OCI-LY1 (cell line): Measurements from ENCODE around the gene MCF2L.

ENCODE experiments used
- H2AFZ ChIP-seq: fragments of 200-600 bp; sonication (generic), shearing (Covaris generic); 2 replicates; pipeline ENCODE4 v1.6.0; 2014; ENCODE audit warnings: antibody characterized with exemption, mild to moderate bottlenecking, low read length
- H3F3A ChIP-seq: fragments of 200-600 bp; sonication (generic), shearing (Covaris generic); 2 replicates; pipeline ENCODE4 v1.6.0; 2014; ENCODE audit warnings: mild to moderate bottlenecking, antibody characterized with exemption, low read length, moderate library complexity; ENCODE audit not compliant: insufficient read depth
- H3K27ac ChIP-seq: fragments of 200-600 bp; sonication (generic); 2 replicates; pipeline ENCODE4 v1.5.1; 2014; ENCODE audit warnings: low read length, mixed run types, mild to moderate bottlenecking, low read depth; ENCODE audit not compliant: poor library complexity, severe bottlenecking
- H3K27me3 ChIP-seq: fragments of 200-600 bp; sonication (generic); 2 replicates; pipeline ENCODE4 v1.6.0; 2014; ENCODE audit warnings: antibody characterized with exemption, mild to moderate bottlenecking, low read length, moderate library complexity; ENCODE audit not compliant: insufficient read depth
- H3K36me3 ChIP-seq: fragments of 200-600 bp; sonication (generic); 2 replicates; pipeline ENCODE4 v1.6.1; 2014; ENCODE audit warnings: mild to moderate bottlenecking, antibody characterized with exemption, low read length, moderate library complexity, mixed read lengths; ENCODE audit not compliant: insufficient read depth
- H3K4me1 ChIP-seq: fragments of 200-600 bp; sonication (generic); 2 replicates; pipeline ENCODE4 v1.5.1; 2014; ENCODE audit warnings: mild to moderate bottlenecking, low read length, moderate library complexity; ENCODE audit not compliant: insufficient read depth, severe bottlenecking
- H3K4me2 ChIP-seq: fragments of 200-600 bp; sonication (generic), shearing (Covaris generic); 2 replicates; pipeline ENCODE4 v1.6.1; 2014; ENCODE audit warnings: low read length
- H3K4me3 ChIP-seq: fragments of 200-600 bp; sonication (generic); 2 replicates; pipeline ENCODE4 v1.5.1; 2014; ENCODE audit warnings: low read length, low read depth, mild to moderate bottlenecking, mixed read lengths; ENCODE audit not compliant: poor library complexity, severe bottlenecking
- H3K79me2 ChIP-seq: fragments of 200-600 bp; shearing (Covaris generic); 2 replicates; pipeline ENCODE4 v1.6.1; 2016; ENCODE audit warnings: mixed run types, low read length, mixed read lengths; ENCODE audit not compliant: insufficient read depth
- H3K9ac ChIP-seq: fragments of 200-600 bp; sonication (generic), shearing (Covaris generic); 2 replicates; pipeline ENCODE4 v1.6.1; 2014; ENCODE audit warnings: mild to moderate bottlenecking, low read length, mixed read lengths
- H3K9me2 ChIP-seq: fragments of 200-600 bp; sonication (generic), shearing (Covaris generic); 2 replicates; pipeline ENCODE4 v1.6.1; 2014; ENCODE audit warnings: low read depth, mild to moderate bottlenecking, low read length, mixed read lengths
- H3K9me3 ChIP-seq: fragments of 200-600 bp; shearing (Covaris generic); 2 replicates; pipeline ENCODE4 v1.6.1; 2014; ENCODE audit warnings: low read length, mixed read lengths
- H4K20me1 ChIP-seq: fragments of 200-600 bp; sonication (generic), shearing (Covaris generic); 2 replicates; pipeline ENCODE4 v1.6.0; 2016; ENCODE audit warnings: mild to moderate bottlenecking, low read length; ENCODE audit not compliant: insufficient read depth
- EZH2 ChIP-seq: fragments of 200-600 bp; sonication (generic), shearing (Covaris generic); IDR thresholded peaks from 2 replicates; pipeline ENCODE4 v1.8.0; 2017; ENCODE audit warnings: borderline replicate concordance, mixed run types, mild to moderate bottlenecking, antibody characterized with exemption, low read length, moderate library complexity, mixed read lengths
- TF ChIP-seq, protein P1 (sequence below): fragments of 200-600 bp; sonication (generic), shearing (Covaris generic); IDR thresholded peaks from 2 replicates; pipeline ENCODE4 v1.5.1; 2017; ENCODE audit warnings: mild to moderate bottlenecking, antibody characterized with exemption, low read length, moderate library complexity, mixed read lengths

Gene MCF2L

GRCh38 chr13:112986946-112987681, 18.1 kb downstream of the MCF2L start:
- Histone ChIP-seq H3K27ac (no peak overlapping the region), H4K20me1 (no peaks in the 10 kb centered on the region), H2AFZ (no peak overlapping the region), H3K9me2 (no peaks in the 10 kb centered on the region), H3K79me2 (no peaks in the 10 kb centered on the region), H3K9ac (no peak overlapping the region), H3K9me3 (no peaks in the 10 kb centered on the region), H3F3A (no peaks in the 10 kb centered on the region), H3K4me1 (no peaks in the 10 kb centered on the region), H3K27me3 (peaks cover 6% of the 10 kb centered on the region), H3K36me3 (no peaks in the 10 kb centered on the region), H3K4me3 (no peak overlapping the region), H3K4me2 (no peak overlapping the region)
- TF ChIP-seq, protein P1, sequence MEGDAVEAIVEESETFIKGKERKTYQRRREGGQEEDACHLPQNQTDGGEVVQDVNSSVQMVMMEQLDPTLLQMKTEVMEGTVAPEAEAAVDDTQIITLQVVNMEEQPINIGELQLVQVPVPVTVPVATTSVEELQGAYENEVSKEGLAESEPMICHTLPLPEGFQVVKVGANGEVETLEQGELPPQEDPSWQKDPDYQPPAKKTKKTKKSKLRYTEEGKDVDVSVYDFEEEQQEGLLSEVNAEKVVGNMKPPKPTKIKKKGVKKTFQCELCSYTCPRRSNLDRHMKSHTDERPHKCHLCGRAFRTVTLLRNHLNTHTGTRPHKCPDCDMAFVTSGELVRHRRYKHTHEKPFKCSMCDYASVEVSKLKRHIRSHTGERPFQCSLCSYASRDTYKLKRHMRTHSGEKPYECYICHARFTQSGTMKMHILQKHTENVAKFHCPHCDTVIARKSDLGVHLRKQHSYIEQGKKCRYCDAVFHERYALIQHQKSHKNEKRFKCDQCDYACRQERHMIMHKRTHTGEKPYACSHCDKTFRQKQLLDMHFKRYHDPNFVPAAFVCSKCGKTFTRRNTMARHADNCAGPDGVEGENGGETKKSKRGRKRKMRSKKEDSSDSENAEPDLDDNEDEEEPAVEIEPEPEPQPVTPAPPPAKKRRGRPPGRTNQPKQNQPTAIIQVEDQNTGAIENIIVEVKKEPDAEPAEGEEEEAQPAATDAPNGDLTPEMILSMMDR: no peak
- no peak for TF ChIP-seq EZH2

DNA sequence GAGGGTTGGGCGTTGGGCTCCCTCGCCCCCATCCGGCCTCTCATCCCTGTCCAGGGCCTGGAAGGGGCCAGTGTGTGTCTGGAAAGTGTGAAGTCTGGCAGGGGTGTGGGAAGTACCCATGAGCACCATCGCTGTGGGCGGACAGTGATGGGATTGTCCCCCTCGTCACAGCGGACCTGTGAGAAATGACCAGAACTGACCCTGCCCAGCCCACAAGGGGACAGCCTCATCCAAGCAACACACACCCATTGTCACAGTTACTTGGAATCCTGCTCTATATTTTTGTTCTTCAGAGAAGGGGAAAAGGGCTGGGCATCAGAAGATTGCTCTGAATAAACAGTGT, 18.6 kb downstream of the MCF2L start:
- Histone ChIP-seq H2AFZ (no peak overlapping the region), H3K4me1 (no peaks in the 10 kb centered on the region), H3K27ac (no peak overlapping the region), H3K9me2 (no peaks in the 10 kb centered on the region), H3K36me3 (no peaks in the 10 kb centered on the region), H4K20me1 (no peaks in the 10 kb centered on the region), H3K9me3 (no peaks in the 10 kb centered on the region), H3F3A (no peaks in the 10 kb centered on the region), H3K4me2 (no peak overlapping the region), H3K4me3 (no peak overlapping the region), H3K27me3 (peaks cover 6% of the 10 kb centered on the region), H3K79me2 (no peaks in the 10 kb centered on the region), H3K9ac (no peak overlapping the region)
- no peak for TF ChIP-seq EZH2
- TF ChIP-seq, protein P1: no peak

DNA sequence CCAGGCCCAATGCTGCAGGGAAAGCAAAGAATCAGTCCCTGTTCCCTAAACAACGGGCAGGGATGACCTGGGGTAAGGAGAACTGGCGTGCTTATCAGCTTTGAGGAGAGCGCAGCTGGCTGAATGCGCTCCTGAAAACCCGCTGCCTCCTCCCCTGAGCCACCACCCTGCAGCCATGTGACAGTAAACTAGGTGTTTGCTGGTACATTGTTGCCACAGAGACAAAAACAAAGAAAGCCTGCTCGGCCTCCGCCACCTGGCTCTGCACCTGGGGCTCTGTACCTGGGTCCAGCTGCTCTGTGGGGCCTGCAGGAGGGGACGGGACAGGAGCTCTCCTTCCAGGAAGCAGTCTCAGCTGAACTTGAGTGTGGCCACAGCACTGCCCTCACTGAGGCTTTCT, 21.8 kb downstream of the MCF2L start:
- H3K27me3 ChIP-seq: peaks cover 7% of the 10 kb centered on the region; the same call in 1 of the 2 replicates

More for the DNA sequence above, 21.8 kb downstream of the MCF2L start:
- no peaks in the 10 kb centered on the region for H3K79me2 ChIP-seq
- no peak overlapping the region for H3K4me2 ChIP-seq
- TF ChIP-seq EZH2: no peak
- TF ChIP-seq, protein P1: no peak
- no peak overlapping the region for H3K9ac ChIP-seq
- no peak overlapping the region for H3K4me3 ChIP-seq
- H3K36me3 ChIP-seq: no peaks in the 10 kb centered on the region
- H3K9me3 ChIP-seq: no peaks in the 10 kb centered on the region
- H2AFZ ChIP-seq: no peak overlapping the region
- no peaks in the 10 kb centered on the region for H4K20me1 ChIP-seq
- H3F3A ChIP-seq: no peaks in the 10 kb centered on the region
- no peaks in the 10 kb centered on the region for H3K4me1 ChIP-seq
- H3K9me2 ChIP-seq: no peaks in the 10 kb centered on the region
- no peak overlapping the region for H3K27ac ChIP-seq
